ENCODE measurements around the gene MYO10. TPM values are rescaled to one million over a fixed set of nuclear protein-coding genes. Genes with fewer than 3 reads are reported as not detected.
"Not testable (repeated sequence)": the region's sequence is repeated elsewhere in the genome, so short reads cannot be mapped to it uniquely, and the experiment has no call there.

The MYO10 gene
- total RNA-seq, 1 experiment from 2014 or later: 44.0 TPM

DNA sequence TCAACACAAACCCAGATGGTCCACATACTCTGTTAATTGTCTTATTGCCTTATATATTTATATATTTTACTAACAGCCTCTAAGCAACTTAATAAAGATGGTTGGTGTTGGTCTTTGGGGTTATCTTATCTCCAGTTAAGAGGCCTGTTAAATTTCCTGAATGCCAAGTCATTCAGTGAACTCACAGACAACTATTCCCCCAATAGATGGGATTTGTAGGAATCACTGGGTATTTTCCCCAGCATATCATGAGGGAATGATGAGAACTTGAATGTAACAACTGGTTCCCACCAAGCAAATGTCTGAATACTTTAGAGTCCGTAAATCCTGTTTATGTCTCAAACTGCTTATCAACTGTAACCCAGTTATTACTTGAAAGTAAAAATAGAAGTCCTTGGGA is 276.6 kb downstream of the MYO10 start:
- DNase-seq (ENCODE audit: low read depth): no peak
- in situ Hi-C loops (cut with HindIII; ENCODE audit: low pct_unique_long_range_greater_than_20kb, low sequenced_read_pairs): no loop called here

GRCh38 chr5:16656561-16657191 is 279.4 kb downstream of the MYO10 start:
- in situ Hi-C loops (cut with HindIII; ENCODE audit: low pct_unique_long_range_greater_than_20kb, low sequenced_read_pairs): no loop called here

GRCh38 chr5:16654647-16655334 is 281.3 kb downstream of the MYO10 start:
- in situ Hi-C loops (cut with HindIII; ENCODE audit: low pct_unique_long_range_greater_than_20kb, low sequenced_read_pairs): no loop called here

More at GRCh38 chr5:16656561-16657191, 279.4 kb downstream of the MYO10 start:
- no peak for DNase-seq (ENCODE audit: low read depth)

GRCh38 chr5:16648739-16649138 is 287.3 kb downstream of the MYO10 start:
- DNase-seq (ENCODE audit: low read depth); in situ Hi-C loops (cut with HindIII; ENCODE audit: low pct_unique_long_range_greater_than_20kb, low sequenced_read_pairs): not testable (repeated sequence)

More at GRCh38 chr5:16654647-16655334, 281.3 kb downstream of the MYO10 start:
- DNase-seq (ENCODE audit: low read depth): no peak

- in situ Hi-C loops (cut with HindIII; ENCODE audit: low pct_unique_long_range_greater_than_20kb, low sequenced_read_pairs): no loop called here
- no peak for DNase-seq (ENCODE audit: low read depth)
Measured at GRCh38 chr5:16644301-16644889, 291.7 kb downstream of the MYO10 start.

DNA sequence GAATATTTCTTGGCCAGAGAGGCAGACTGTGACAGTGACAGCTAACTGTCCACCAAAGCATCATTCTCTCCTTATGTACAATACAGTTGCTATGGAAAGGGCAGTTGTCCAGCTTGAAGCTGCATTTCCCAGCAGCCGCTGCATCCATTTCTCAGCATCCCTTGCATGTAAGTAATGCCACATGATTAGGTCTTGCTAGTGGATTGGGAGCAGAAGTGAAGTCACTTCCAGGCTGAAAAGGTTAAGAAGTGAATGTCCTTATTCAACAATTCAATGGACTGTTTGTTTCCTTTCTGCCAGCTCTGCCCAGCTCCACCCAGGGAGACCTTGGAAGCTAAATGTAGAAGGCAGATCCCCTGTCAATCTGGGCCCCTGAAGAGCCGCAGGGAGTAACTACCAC is 293.2 kb downstream of the MYO10 start:
- DNase-seq (ENCODE audit: low read depth): no peak
- in situ Hi-C loops (cut with HindIII; ENCODE audit: low pct_unique_long_range_greater_than_20kb, low sequenced_read_pairs): no loop called here

DNA sequence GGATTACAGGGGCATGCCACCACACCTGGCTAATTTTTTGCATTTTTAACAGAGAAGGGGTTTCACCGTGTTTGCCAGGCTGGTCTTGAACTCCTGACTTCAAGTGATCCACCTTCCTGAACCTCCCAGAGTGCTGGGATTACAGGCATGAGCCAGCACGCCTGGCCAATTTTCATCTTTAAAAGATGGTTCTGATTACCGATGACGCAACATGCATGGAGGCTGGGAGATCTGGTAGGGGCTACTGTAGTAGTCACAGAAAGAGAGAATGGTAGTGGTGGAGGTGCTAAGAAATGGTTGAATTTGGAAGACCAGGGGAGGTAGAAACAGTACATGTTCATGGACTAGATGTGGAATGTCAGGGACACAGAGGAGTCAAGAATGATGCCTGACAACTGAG is 296.9 kb downstream of the MYO10 start:
- in situ Hi-C loops (cut with HindIII; ENCODE audit: low pct_unique_long_range_greater_than_20kb, low sequenced_read_pairs): no loop called here
- no peak for DNase-seq (ENCODE audit: low read depth)

- in situ Hi-C loops (cut with HindIII; ENCODE audit: low pct_unique_long_range_greater_than_20kb, low sequenced_read_pairs): no loop called here
- DNase-seq (ENCODE audit: low read depth): no peak
Measured at GRCh38 chr5:16628376-16628775, 307.7 kb downstream of the MYO10 start.

DNA sequence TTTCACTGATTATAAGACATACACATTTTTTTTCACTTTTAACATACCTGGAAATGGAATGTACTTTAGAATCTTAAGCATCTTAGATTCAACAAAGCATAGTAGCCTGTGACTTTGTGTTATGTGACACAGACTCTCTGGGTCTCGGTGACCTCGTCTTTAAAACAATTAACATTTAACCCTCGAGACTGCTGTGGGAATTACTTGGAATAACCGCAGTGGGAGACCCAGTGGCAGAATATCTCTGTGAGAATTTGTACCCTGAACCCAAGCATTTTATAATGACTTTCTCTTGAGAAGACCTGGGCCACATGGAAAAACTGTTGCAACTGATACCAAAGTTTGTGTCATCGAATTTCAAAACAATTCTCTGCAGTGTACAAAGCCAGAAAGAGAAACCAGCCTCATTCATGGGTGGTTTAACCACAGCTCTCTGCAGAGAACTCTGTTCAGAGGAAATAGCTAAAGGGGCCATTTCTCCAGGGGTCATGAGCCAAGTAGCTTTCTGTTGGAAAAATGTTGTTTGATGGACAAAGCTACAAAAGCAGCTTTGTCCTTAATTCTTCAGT is 309.3 kb downstream of the MYO10 start:
- DNase-seq (ENCODE audit: low read depth): no peak
- in situ Hi-C loops (cut with HindIII; ENCODE audit: low pct_unique_long_range_greater_than_20kb, low sequenced_read_pairs): no loop called here

DNA sequence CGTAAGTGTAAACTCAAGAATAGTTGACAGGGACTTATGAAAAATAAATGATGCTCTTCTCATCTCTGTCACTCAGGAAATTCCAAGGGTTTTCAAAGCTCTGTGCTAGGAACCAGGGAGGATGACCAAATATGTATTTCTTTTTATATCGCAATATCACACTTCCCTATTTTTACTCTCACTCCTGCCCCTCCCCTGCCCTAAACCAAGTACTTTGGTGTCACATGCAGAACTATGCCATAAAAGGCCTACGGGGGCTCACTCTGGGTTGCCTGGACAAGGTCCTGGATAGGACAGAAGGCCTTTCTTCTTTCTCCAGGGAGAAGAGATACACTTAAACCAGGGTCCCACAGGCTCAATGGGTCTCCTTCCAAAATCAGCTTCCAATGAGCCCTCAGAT is 311.0 kb downstream of the MYO10 start:
- in situ Hi-C loops (cut with HindIII; ENCODE audit: low pct_unique_long_range_greater_than_20kb, low sequenced_read_pairs): no loop called here
- DNase-seq (ENCODE audit: low read depth): no peak

DNA sequence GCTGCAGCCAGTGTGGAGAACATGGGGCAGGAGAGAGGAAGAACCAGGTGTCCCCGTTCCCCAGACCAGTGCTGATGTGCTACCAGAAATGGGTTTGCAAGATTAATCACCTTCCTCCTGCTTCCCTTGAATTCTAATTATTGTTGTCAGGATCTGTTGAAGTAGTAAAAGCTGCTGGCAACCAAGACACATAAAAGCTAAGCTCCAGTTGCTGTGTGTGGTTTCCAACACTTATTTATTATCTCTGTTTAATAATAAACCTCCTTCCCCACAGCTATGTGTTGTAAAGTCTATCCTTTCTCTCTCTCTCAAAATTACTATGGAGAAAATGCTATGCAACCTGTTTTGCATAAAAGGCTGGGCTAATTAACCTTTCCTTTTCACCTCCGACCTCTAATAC is 317.0 kb downstream of the MYO10 start:
- in situ Hi-C loops (cut with HindIII; ENCODE audit: low pct_unique_long_range_greater_than_20kb, low sequenced_read_pairs): no loop called here

DNA sequence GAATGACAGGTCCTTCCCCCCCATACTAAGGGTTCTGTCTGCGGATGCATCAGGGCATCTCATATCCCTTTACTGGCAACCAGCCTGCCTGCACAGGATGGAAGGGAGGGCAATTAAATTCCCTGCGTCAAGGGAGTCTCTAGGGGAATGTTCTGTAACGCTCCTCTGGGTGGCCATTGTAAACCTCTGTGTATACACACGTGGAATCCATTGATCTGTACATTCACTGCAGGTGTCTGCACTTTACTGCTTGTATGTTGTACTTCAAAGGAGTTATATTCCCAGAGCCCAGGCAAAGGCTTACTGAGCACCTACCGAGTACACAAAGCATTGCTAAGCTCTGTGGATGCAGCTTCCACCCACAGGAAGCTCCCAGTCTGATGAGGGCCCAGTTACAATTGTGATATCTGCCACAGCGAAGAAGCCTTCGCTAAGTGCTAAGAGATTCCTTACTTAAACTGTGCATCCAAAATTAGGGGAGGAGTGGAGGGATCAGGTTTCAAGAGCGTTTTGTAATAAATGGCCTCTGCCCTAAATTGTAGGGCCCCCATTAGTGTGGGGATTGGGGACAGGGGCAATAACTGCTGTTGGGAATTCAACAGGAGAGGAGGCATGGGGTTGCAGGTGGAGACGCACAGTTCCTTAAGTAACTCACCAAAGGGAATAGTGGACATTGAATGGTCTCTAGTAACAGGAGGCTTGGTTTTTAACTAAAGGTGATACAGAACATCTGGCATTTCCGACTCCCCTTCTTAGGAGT is 317.8 kb downstream of the MYO10 start:
- DNase-seq (ENCODE audit: low read depth): no peak
- in situ Hi-C loops (cut with HindIII; ENCODE audit: low pct_unique_long_range_greater_than_20kb, low sequenced_read_pairs): no loop called here

More for the DNA sequence above, 317.0 kb downstream of the MYO10 start:
- DNase-seq (ENCODE audit: low read depth): no peak

- DNase-seq (ENCODE audit: low read depth): no peak
- in situ Hi-C loops (cut with HindIII; ENCODE audit: low pct_unique_long_range_greater_than_20kb, low sequenced_read_pairs): no loop called here
Measured at GRCh38 chr5:16617274-16617968, 318.7 kb downstream of the MYO10 start.

DNA sequence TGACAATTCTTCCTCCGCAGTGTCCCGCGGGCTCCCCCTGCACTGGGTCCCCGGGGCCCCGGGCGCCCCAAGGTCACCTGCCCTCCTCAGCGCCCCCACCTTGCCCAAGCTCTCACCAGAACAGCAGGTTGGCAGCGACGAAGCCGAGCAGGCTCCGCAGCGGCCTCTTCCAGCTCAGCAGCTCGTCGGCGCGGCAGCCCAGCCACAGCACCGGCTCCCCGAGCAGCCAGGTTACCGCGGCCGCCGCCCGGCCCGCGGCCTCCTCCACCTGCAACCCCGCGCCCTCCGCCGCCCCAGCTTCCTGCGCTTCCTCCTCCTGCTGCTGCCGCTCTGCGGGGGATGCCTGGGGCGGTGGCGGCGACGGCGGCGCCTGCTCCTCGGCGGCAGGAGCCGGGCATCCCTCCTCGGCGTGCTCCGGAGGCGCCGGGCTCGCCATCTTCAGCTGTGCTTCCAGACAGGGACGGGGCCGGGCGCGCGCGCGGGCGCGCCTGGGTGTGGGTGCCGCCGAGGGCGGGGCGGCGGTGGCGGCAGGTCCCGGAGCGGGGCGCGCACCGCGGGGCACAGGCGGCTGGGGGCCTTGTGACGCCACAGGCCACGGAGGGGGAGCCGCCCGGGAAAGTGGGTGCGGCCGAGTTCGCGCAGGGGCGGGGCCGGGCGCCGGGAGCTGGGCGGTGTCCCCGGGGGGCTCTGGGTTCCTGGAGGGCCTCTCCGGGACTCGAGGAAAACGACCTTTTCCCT is 319.4 kb downstream of the MYO10 start, which contains the start of gene RETREG1:
Gene RETREG1, minus strand, starts transcription at position 462 of the 738 bp plus-strand sequence. Its CDS starts 26 bp downstream, at position 436.
- peak; percentile 26 for DNase-seq (ENCODE audit: low read depth)
- in situ Hi-C loops (cut with HindIII; ENCODE audit: low pct_unique_long_range_greater_than_20kb, low sequenced_read_pairs): no loop called here

DNA sequence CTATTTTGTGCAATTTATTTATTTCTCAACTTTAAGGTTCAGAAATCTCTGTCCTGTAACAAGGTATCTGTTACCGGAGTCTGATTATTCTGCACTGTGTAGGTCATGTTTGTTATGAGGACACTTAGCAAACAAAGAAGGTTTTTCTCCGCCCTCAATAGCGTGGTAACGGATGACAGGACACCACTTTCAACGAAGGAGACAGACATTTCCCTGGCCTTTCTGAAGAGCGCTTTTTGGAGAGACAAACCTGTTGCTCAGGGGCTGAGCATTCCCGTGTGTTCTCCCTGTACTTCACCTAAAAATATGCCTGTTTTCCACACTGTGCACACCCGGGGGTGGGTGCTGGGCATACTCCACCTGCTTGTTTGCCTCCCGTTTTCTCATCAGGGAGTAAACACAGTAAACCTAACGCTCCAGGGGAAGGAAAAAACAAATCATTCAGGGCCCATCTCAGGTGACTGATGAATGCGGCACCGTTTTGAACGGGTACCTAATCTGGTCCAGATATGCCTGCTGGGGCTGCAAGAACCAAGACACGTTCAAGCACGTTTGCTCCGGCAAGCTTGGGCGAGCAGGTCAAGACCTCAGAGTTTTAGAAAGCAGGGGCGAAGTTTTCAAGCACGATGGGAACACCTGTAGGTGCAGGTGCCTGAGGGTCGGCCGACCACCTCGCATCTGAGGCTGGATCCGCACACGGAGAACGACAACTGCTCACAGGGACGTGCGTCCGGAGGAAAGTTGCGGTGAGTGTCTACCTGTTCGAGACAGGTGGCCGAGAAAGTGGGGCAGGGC is 320.1 kb downstream of the MYO10 start:
- in situ Hi-C loops (cut with HindIII; ENCODE audit: low pct_unique_long_range_greater_than_20kb, low sequenced_read_pairs): no loop called here
- no peak for DNase-seq (ENCODE audit: low read depth)

- in situ Hi-C loops (cut with HindIII; ENCODE audit: low pct_unique_long_range_greater_than_20kb, low sequenced_read_pairs): no loop called here
- DNase-seq (ENCODE audit: low read depth): no peak
Measured at GRCh38 chr5:16612007-16612406, 324.1 kb downstream of the MYO10 start.
